ENCODE data around the gene IL6ST. TPM values are rescaled to one million over a fixed set of nuclear protein-coding genes. Genes with fewer than 3 reads are reported as not detected.
"Not testable (repeated sequence)": the region's sequence is repeated elsewhere in the genome, so short reads cannot be mapped to it uniquely, and the experiment has no call there.

Gene IL6ST
- total and polyA plus RNA-seq, 2 donors (not counting 1 experiment from before 2014, with no cell fraction given), result 768 to 978 TPM

DNA sequence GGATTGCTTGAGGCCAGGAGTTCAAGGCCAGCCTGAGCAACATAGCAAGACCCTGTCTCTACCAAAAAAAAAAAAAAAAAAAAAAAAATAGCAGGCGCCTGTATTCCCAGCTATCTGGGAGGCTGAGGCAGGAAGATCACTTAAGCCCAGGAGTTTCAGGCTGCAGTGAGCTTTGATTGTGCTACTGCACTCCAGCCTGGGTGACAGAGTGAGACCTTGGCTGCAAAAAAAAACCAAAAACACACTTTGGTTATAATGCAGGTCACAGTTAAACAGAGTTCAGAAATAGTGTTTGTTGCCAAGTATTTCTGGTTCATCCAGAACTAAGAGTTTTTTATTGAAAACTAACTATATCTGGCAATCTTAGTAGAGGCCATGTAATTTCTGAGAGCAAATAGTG lies 24.1 kb upstream of the IL6ST start:
- no peak for TF ChIP-seq EZH2 (IDR thresholded peaks at IDR 0.05; ENCODE audit: low read length, missing control alignments)
- no peak for TF ChIP-seq CTCF (conservative IDR thresholded peaks at IDR 0.05 in 1 of 2, IDR thresholded peaks at IDR 0.05 in 1 of 2; ENCODE audit: low read depth in 1 of 2, low read length in 2 of 2)
- Histone ChIP-seq H3K27me3 (ENCODE audit: control insufficient read depth, insufficient read depth, low read length) (no peaks in the 10 kb centered on the region), H3K36me3 (ENCODE audit: control insufficient read depth, insufficient read depth, low read length) (no peaks in the 10 kb centered on the region)

DNA sequence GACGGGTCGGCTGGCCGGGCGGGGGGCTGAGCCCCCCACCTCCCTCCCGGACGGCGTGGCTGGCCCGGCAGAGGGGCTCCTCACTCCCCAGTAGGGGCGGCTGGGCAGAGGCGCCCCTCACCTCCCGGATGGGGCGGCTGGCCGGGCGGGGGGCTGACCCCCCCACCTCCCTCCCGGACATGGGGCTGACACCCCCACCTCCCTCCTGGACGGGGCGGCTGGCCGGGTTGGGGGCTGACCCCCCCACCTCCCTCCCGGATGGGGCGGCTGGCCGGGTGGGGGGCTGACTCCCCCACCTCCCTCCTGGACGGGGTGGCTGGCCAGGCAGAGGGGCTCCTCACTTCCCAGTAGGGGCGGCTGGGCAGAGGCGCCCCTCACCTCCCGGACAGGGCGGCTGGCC lies 19.9 kb upstream of the IL6ST start:
- H3K9ac ChIP-seq (ENCODE audit: insufficient read depth, low read length); H3K36me3 ChIP-seq (ENCODE audit: control insufficient read depth, insufficient read depth, low read length); H3K4me2 ChIP-seq (ENCODE audit: extremely low read depth, insufficient read depth, low read length); H4K20me1 ChIP-seq (ENCODE audit: control insufficient read depth, extremely low read depth, insufficient read depth, low read length); H3K79me2 ChIP-seq (ENCODE audit: control insufficient read depth, insufficient read depth, low read length); H3K27ac ChIP-seq (ENCODE audit: insufficient read depth, low read length); H3K9me3 ChIP-seq (ENCODE audit: control insufficient read depth, insufficient read depth, low read depth, low read length); DNase-seq (ENCODE audit: low read depth in 2 of 2); H3K27me3 ChIP-seq (ENCODE audit: control insufficient read depth, insufficient read depth, low read length); H3K4me3 ChIP-seq (replicated peaks in 1 of 4; ENCODE audit: control extremely low read depth in 1 of 4, insufficient read depth in 1 of 4, low read depth in 3 of 4, low read length in 4 of 4); H2AFZ ChIP-seq (ENCODE audit: low read length): not testable (repeated sequence)
- H3K4me1 ChIP-seq (ENCODE audit: control insufficient read depth, extremely low read depth, insufficient read depth, low read length), result peaks cover 15% of the 10 kb centered on the region

More for the DNA sequence above, 24.1 kb upstream of the IL6ST start:
- Histone ChIP-seq H3K9me3 (ENCODE audit: control insufficient read depth, insufficient read depth, low read depth, low read length) (no peaks in the 10 kb centered on the region), H2AFZ (ENCODE audit: low read length) (no peak overlapping the region), H3K27ac (ENCODE audit: insufficient read depth, low read length) (no peak overlapping the region), H3K79me2 (ENCODE audit: control insufficient read depth, insufficient read depth, low read length) (no peaks in the 10 kb centered on the region), H3K9ac (ENCODE audit: insufficient read depth, low read length) (no peak overlapping the region), H3K4me3 (replicated peaks in 1 of 4; ENCODE audit: control extremely low read depth in 1 of 4, insufficient read depth in 1 of 4, low read depth in 3 of 4, low read length in 4 of 4) (no peak overlapping the region), H3K4me1 (ENCODE audit: control insufficient read depth, extremely low read depth, insufficient read depth, low read length) (peaks cover 4% of the 10 kb centered on the region), H4K20me1 (ENCODE audit: control insufficient read depth, extremely low read depth, insufficient read depth, low read length) (no peaks in the 10 kb centered on the region), H3K4me2 (ENCODE audit: extremely low read depth, insufficient read depth, low read length) (no peak overlapping the region)
- DNase-seq (ENCODE audit: low read depth in 2 of 2), result no peak

- H3K4me2 ChIP-seq (ENCODE audit: extremely low read depth, insufficient read depth, low read length); H2AFZ ChIP-seq (ENCODE audit: low read length); DNase-seq (ENCODE audit: low read depth in 2 of 2); H4K20me1 ChIP-seq (ENCODE audit: control insufficient read depth, extremely low read depth, insufficient read depth, low read length); H3K36me3 ChIP-seq (ENCODE audit: control insufficient read depth, insufficient read depth, low read length); H3K27me3 ChIP-seq (ENCODE audit: control insufficient read depth, insufficient read depth, low read length); H3K4me3 ChIP-seq (replicated peaks in 1 of 4; ENCODE audit: control extremely low read depth in 1 of 4, insufficient read depth in 1 of 4, low read depth in 3 of 4, low read length in 4 of 4); H3K79me2 ChIP-seq (ENCODE audit: control insufficient read depth, insufficient read depth, low read length); H3K9ac ChIP-seq (ENCODE audit: insufficient read depth, low read length); H3K9me3 ChIP-seq (ENCODE audit: control insufficient read depth, insufficient read depth, low read depth, low read length); H3K27ac ChIP-seq (ENCODE audit: insufficient read depth, low read length): not testable (repeated sequence)
- H3K4me1 ChIP-seq (ENCODE audit: control insufficient read depth, extremely low read depth, insufficient read depth, low read length), result peaks cover 13% of the 10 kb centered on the region
Measured at GRCh38 chr5:56013939-56014338, 19.2 kb upstream of the IL6ST start.

DNA sequence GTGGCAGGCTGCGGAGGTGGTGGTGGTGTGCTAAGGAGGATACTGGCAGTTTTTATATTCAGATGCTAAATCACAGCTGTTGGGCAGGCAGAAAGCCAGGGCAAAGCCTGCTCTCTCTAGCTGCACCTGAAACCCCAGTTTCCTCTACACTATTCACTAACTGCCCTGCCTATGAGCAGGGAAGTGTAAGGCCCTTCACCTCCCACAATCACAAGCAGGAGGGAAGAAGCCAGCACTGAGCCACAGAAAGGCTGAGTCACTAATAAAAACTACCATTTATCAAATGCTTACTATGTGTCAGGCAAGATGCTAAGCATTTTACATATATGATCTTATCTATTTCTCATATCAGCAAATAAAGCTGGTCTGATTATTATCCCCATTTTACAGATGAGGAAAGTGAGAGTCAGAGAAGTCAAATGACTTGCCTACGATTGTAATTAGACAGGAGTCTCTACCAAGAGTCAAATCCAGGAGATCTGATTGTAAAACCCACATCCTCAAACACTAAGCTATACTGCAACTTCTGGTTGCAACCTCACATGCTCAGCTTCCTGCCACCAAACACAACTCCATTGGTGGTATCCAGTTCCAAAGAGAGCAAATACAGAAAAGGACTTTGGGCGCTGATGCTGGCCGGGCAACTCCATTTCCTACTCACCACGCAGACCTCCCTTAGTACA lies 17.7 kb upstream of the IL6ST start:
- peak overlapping the region; percentile 60 for H3K4me2 ChIP-seq (ENCODE audit: extremely low read depth, insufficient read depth, low read length)
- no peak overlapping the region for H2AFZ ChIP-seq (ENCODE audit: low read length)
- peak overlapping the region; percentile 86 for H3K27ac ChIP-seq (ENCODE audit: insufficient read depth, low read length)
- H3K4me3 ChIP-seq (replicated peaks in 1 of 4; ENCODE audit: control extremely low read depth in 1 of 4, insufficient read depth in 1 of 4, low read depth in 3 of 4, low read length in 4 of 4), result peak overlapping the region in 1 of 4 experiments; percentile 8
- no peaks in the 10 kb centered on the region for H3K9me3 ChIP-seq (ENCODE audit: control insufficient read depth, insufficient read depth, low read depth, low read length)
- no peaks in the 10 kb centered on the region for H3K27me3 ChIP-seq (ENCODE audit: control insufficient read depth, insufficient read depth, low read length)
- H3K79me2 ChIP-seq (ENCODE audit: control insufficient read depth, insufficient read depth, low read length), result no peaks in the 10 kb centered on the region
- DNase-seq (ENCODE audit: low read depth in 2 of 2), result peak in 1 of 2 donors; percentile 81
- H3K36me3 ChIP-seq (ENCODE audit: control insufficient read depth, insufficient read depth, low read length), result no peaks in the 10 kb centered on the region
- H3K4me1 ChIP-seq (ENCODE audit: control insufficient read depth, extremely low read depth, insufficient read depth, low read length), result peaks cover 11% of the 10 kb centered on the region
- H3K9ac ChIP-seq (ENCODE audit: insufficient read depth, low read length), result no peak overlapping the region
- H4K20me1 ChIP-seq (ENCODE audit: control insufficient read depth, extremely low read depth, insufficient read depth, low read length), result no peaks in the 10 kb centered on the region
- TF ChIP-seq EZH2 (IDR thresholded peaks at IDR 0.05; ENCODE audit: low read length, missing control alignments) (no peak), CTCF (conservative IDR thresholded peaks at IDR 0.05 in 1 of 2, IDR thresholded peaks at IDR 0.05 in 1 of 2; ENCODE audit: low read depth in 1 of 2, low read length in 2 of 2) (no peak)

Measured in fibroblast of lung (primary cell).